HG02981 (cell line): ENCODE results near the gene PRKCA.
A peak's percentile ranks its signal among the peaks of the same experiment; 100 is the strongest.

Source experiments
- ATAC-seq: cut with Tn5 transposase; IDR thresholded peaks from one replicate; pipeline ENCODE4 v1.9.1; 2021; ENCODE audit warnings: mild to moderate bottlenecking, moderate library complexity; ENCODE audit not compliant: unreplicated experiment

PRKCA gene

GRCh38 chr17:66564992-66565465 lies 262.6 kb downstream of the PRKCA start:
- no peak for ATAC-seq

GRCh38 chr17:66567234-66568170 lies 265.1 kb downstream of the PRKCA start:
- ATAC-seq: peak; percentile 79

DNA sequence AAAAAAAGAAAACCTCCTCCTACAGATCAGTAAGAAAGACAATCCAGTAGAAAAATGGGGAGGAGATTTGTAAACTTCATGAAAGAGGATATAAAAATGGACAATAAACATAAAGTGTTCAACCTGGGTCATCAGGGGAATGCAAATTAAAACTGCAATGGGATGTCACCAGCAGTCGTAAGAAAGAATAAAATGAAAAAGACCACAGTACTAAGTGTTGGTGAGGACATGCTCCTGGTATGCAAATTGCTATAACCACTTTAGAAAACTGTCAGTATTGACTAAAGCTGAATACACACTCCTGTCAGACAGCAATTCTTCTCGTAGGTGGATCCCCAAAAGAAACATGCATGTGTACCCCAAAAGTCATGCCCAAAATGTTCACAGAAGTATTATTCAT lies 267.2 kb downstream of the PRKCA start:
- ATAC-seq: no peak

DNA sequence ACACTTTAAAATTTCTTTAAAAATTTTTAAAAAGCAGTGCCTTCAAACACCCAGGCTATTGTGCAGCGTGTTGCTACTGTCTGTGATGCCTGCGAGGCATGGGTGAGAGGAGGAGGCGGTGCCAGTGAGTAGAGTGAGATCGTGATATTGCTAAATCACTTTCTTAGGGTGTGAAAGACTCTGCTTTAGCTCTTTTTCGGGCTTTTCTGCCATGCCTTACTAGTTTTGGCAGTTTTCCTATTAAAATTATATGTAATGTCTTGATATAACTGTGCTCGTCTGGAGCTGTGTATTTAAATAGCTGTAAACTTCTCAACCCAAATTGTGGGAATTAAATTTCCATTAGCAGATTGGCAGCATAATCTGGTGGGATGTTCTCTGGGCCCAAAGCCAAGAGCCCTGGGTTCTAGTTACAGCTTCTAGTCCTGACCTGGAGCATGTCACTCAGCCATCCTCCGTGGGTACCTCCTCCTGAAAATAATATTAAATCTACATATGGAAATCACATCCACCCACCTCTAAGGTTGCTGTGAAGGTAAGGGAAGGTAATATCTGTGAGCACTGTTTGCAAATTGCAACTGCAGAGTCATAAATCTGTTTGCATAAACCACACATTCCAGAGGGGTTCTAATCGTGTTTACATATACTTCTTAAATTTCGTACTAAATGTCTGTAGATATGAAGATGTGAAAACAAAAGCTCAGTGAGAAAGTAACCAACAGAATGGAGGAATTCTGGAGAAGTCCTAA lies 268.2 kb downstream of the PRKCA start:
- no peak for ATAC-seq

DNA sequence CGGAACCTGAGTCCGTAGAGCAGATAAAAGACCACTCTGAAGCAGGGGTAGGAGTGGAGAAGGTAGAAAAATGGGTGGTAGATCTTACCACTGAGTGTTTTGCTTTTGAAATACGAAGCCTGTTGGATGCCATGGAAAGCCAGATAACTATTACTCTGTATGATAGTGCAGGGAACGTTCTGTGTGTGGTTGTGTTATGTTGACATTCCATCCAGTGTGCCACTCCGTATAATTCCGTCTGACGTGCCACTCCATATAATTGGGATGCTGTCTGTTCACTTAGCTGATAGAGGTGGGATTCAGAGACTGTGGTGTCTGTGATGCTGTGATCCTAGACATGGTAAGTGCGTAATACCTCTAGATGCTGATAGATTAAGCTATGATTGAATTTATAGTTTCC lies 269.3 kb downstream of the PRKCA start:
- ATAC-seq: no peak

- no peak for ATAC-seq
Observed at GRCh38 chr17:66573078-66573477, 270.7 kb downstream of the PRKCA start.

- no peak for ATAC-seq
Observed at GRCh38 chr17:66574123-66574522, 271.7 kb downstream of the PRKCA start.

DNA sequence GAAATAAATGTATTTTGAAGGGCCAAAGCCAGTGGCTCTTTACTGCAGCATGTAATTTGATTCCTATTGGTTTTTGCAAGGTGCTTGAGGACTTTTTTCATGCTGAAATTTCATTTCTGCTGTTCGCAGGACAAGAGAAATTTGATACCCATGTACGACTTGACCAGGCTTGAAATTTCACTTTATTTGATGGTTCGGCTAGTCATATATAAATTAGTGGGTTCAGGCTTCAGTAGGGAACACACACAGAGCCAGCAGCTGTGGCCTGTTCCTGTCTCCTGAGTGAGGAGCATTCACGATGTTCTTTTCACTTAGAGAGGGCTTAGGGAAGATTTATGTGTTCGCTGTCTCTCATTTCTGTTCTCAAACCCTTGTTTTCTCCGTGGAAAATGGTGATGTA lies 274.1 kb downstream of the PRKCA start:
- no peak for ATAC-seq

- no peak for ATAC-seq
Observed at GRCh38 chr17:66577041-66577440, 274.6 kb downstream of the PRKCA start.

DNA sequence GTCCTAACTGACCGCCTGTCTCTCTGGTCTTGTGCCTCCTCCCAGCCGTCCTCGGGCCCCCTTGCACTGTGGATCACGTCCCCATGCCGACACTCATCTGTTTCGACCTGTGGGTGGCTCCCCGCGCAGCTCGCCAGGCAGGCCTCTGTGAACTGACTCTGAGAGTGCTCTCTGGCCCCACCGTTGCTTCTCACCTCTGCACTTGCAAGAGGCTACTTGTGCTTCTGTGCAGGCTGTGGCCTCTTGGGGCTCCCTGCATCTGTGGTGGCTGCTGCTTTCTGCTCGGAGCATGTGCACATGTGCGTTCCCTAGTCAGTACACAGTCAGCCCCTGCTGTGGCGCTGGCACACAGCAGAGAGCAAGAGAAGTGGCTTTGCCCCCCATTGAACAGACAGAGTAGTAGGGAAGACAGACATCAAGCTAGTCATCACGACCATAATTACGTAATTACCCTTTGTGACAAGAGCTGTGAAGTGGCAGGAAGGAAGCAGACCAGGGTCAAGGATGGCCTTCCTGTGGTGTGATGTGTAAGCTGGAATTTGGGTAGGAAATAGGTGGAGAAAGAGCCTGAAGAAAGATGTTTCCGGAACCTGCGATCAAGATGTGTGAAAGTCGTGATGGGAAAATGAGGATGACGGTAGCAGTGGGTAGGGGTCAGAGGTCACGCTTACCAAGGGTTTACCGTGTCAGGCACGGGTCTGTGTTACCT lies 276.5 kb downstream of the PRKCA start:
- no peak for ATAC-seq

- ATAC-seq: no peak
Observed at GRCh38 chr17:66579556-66579955, 277.1 kb downstream of the PRKCA start.

GRCh38 chr17:66580184-66580955 lies 278.0 kb downstream of the PRKCA start:
- no peak for ATAC-seq

DNA sequence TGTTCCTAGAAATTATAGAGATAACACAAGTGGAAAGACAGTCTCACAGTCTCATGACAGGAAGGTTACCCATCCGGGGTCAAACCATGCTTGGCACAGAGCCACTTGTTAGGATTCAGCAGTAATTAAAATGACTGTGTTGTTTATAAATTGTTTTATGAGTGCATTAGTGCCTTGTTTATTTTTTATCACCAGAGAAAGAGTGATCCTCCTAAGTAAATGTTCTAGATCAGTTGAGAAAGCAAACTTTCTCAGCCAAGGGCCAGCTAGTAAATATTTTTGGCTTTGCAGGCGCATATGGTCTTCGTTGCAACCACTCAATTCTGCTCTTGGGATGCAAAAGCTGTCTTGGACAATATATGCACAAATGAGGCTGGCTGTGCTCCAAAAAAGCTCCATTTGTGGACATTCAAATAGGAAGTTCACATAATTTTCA lies 278.6 kb downstream of the PRKCA start:
- ATAC-seq: no peak

- no peak for ATAC-seq
Observed at GRCh38 chr17:66582373-66583111, 280.1 kb downstream of the PRKCA start.

GRCh38 chr17:66583112-66583748 lies 280.8 kb downstream of the PRKCA start:
- ATAC-seq: no peak

DNA sequence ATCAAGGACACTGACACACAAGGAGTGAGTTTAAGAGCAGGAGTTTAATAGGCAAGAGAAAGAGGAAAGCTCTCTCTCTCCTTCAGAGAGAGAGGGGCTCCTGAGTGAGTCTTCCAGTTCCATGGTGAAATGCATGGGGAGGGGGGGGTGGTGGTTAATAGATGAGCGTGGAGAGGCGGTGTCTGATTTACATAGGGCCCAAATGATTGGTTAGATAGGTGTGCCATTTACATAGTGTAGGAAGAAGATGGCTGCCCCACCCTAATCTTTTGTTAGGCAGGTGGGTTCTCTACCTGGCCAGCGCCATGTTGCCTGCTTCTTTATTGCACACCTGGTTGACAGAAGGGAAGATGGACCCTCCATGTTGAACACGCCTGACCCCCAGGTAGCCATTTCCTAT lies 282.5 kb downstream of the PRKCA start:
- no peak for ATAC-seq

- ATAC-seq: no peak
Observed at GRCh38 chr17:66585472-66585871, 283.1 kb downstream of the PRKCA start.

- no peak for ATAC-seq
Observed at GRCh38 chr17:66589892-66590291, 287.5 kb downstream of the PRKCA start.

GRCh38 chr17:66593116-66593515 lies 290.7 kb downstream of the PRKCA start:
- no peak for ATAC-seq
